ENCODE data around the gene IFRD2. TPM values are rescaled to one million over a fixed set of nuclear protein-coding genes. Genes with fewer than 3 reads are reported as not detected.

Gene IFRD2
- total and polyA plus RNA-seq, 9 of the 15 experiments (the other 6 are each of a cell fraction or from before 2014, with no cell fraction given): 30.5 to 115 (median 52.8) TPM

GRCh38 chr3:50260027-50260941, 31.9 kb downstream of the IFRD2 start (continued):
- TF ChIP-seq ZNF592 (IDR thresholded peaks at IDR 0.05): peak; percentile 38; the same call in 1 of the 2 replicates
- TF ChIP-seq PTRF (tag; IDR thresholded peaks at IDR 0.05): no peak
- TF ChIP-seq ARHGAP35 (IDR thresholded peaks at IDR 0.05; ENCODE audit: partially characterized antibody): no peak
- TF ChIP-seq SMC3 (conservative IDR thresholded peaks at IDR 0.05; ENCODE audit: insufficient read depth, low read depth, low read length): peak; percentile 56
- no peak for TF ChIP-seq ETV1 (tag; conservative IDR thresholded peaks at IDR 0.05; ENCODE audit: low read depth)
- no peak for TF ChIP-seq SP2 (IDR thresholded peaks at IDR 0.05; ENCODE audit: extremely low read depth, low read depth, low read length, poor library complexity, severe bottlenecking)
- TF ChIP-seq ZNF121 (CRISPR knock-in tag; conservative IDR thresholded peaks at IDR 0.05): no peak
- TF ChIP-seq ZFP1 (CRISPR knock-in tag; IDR thresholded peaks at IDR 0.05): no peak
- no peak for TF ChIP-seq IRF2 (CRISPR knock-in tag; IDR thresholded peaks at IDR 0.05)
- TF ChIP-seq CHD1 (IDR thresholded peaks at IDR 0.05; ENCODE audit: low read length): peak; percentile 53
- no peak for TF ChIP-seq MAFG (tag; conservative IDR thresholded peaks at IDR 0.05)
- peak; percentile 88 for TF ChIP-seq PCBP1 (IDR thresholded peaks at IDR 0.05; ENCODE audit: low read depth, low read length, poor library complexity, severe bottlenecking)
- no peak for TF ChIP-seq PATZ1 (CRISPR knock-in tag; IDR thresholded peaks at IDR 0.05; ENCODE audit: borderline replicate concordance)
- TF ChIP-seq HBP1 (CRISPR knock-in tag; IDR thresholded peaks at IDR 0.05): no peak
- no peak for TF ChIP-seq ZBTB8A (IDR thresholded peaks at IDR 0.05; ENCODE audit: partially characterized antibody)
- TF ChIP-seq CEBPB (tag; IDR thresholded peaks at IDR 0.05): no peak
- no peak for TF ChIP-seq ZNF354B (CRISPR knock-in tag; IDR thresholded peaks at IDR 0.05)
- TF ChIP-seq SUPT5H (IDR thresholded peaks at IDR 0.05): 0 out of 2 replicates have a peak, but pooled peaks have one; percentile 41
- no peak for TF ChIP-seq CBX3 (IDR thresholded peaks at IDR 0.05; ENCODE audit: borderline replicate concordance in 1 of 2, low read length in 2 of 2)
- TF ChIP-seq LEF1 (IDR thresholded peaks at IDR 0.05): no peak
